ENCODE measurements around the gene JMJD7. TPM values are rescaled to one million over a fixed set of nuclear protein-coding genes. Genes with fewer than 3 reads are reported as not detected.
A peak's percentile ranks its signal among the peaks of the same experiment; 100 is the strongest.

The JMJD7 gene
- total and polyA plus RNA-seq, 8 donors = 6.5 to 16.8 (median 10.5) TPM

DNA sequence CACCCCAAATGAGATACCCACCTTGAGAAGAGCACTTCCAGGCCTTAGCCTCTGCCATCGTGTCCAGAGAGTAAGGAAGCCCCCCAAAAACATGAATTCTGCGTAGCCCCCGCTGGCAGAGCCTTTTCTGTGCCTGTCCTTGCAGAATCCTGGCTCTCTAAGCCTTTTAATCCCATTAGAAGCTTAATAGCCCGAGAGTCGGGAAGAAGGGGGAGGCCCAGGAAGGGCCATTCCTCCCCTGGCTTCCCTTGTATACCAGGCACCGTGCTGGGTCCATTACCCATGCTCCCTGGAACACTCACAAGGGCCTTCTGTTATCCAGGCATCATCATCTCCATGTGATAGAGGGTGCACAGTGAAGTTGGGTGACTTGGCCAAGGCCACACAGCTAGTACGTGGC is 58.8 kb downstream of the JMJD7 start:
- FAIRE-seq = no peak
- Histone ChIP-seq H3K36me3 (no peaks in the 10 kb centered on the region), H3K9me3 (no peaks in the 10 kb centered on the region), H3K4me1 (peaks cover 0 to 9% (median 7%) of the 10 kb centered on the region in 3 donors), H3K27me3 (no peaks in the 10 kb centered on the region), H3K4me3 (no peak overlapping the region), H3K27ac (no peak overlapping the region)
- TF ChIP-seq, protein P1, sequence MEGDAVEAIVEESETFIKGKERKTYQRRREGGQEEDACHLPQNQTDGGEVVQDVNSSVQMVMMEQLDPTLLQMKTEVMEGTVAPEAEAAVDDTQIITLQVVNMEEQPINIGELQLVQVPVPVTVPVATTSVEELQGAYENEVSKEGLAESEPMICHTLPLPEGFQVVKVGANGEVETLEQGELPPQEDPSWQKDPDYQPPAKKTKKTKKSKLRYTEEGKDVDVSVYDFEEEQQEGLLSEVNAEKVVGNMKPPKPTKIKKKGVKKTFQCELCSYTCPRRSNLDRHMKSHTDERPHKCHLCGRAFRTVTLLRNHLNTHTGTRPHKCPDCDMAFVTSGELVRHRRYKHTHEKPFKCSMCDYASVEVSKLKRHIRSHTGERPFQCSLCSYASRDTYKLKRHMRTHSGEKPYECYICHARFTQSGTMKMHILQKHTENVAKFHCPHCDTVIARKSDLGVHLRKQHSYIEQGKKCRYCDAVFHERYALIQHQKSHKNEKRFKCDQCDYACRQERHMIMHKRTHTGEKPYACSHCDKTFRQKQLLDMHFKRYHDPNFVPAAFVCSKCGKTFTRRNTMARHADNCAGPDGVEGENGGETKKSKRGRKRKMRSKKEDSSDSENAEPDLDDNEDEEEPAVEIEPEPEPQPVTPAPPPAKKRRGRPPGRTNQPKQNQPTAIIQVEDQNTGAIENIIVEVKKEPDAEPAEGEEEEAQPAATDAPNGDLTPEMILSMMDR (IDR thresholded peaks at IDR 0.05) = no peak
- 89 to 91% methylated on average over 7 of the region's 7 CpGs for WGBS, 2 donors
- DNase-seq = no peak
- intact Hi-C loops (cut with DNase I) = no loop called here
- ATAC-seq = no peak

DNA sequence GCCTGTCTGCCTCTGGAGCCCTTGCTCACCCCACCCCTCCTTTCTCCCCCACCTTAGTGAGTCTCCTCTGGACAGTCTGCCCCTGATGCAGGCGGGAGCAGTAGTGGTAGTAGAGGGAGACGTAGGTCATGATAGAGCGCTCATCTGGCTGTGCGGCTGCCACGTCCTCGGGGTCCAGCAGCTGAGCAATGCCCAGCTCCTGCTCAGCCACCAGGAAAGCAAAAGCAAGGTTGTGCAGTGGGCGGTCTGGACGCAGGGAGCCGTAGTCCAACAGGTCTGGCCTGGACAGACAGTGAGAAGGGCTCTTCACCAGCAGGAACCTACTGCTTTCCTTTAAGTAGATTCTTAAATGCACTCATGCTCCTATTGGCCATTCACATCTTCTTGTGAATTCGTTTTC is 59.3 kb downstream of the JMJD7 start:
- no peaks in the 10 kb centered on the region for H3K36me3 ChIP-seq
- H3K4me3 ChIP-seq = no peak overlapping the region
- TF ChIP-seq, protein P1 (IDR thresholded peaks at IDR 0.05) = no peak
- no peaks in the 10 kb centered on the region for H3K27me3 ChIP-seq
- H3K4me1 ChIP-seq = peaks cover 0 to 9% (median 7%) of the 10 kb centered on the region in 3 donors
- ATAC-seq (no peak), FAIRE-seq (no peak), DNase-seq (peak in 1 of 6 donors; percentile 31)
- H3K27ac ChIP-seq = no peak overlapping the region
- intact Hi-C loops (cut with DNase I) = no loop called here
- no peaks in the 10 kb centered on the region for H3K9me3 ChIP-seq
- WGBS, 2 donors = 94 to 98% methylated on average over 10 of the region's 10 CpGs

Small RNA genes lying within 50 kb of the gene (microRNA-seq; reads per million reads assigned to microRNA genes)
- gene MIR4310 = 0 reads per million in 2 donors

Other genes starting within 250 kb of the JMJD7 start
- gene MGA, start 167.7 kb upstream of the JMJD7 start, total RNA-seq = 10 to 100 TPM; 14.3 to 31.3 (median 19.6) TPM
- 1 to 10 TPM; 2.7 to 3.1 TPM for gene MGA, start 167.7 kb upstream of the JMJD7 start, polyA plus RNA-seq
- 10 to 100 TPM in 1 of 6 donors, 1 to 10 TPM in 5; 5.3 to 12.0 (median 7.2) TPM for gene MAPKBP1, start 53.6 kb upstream of the JMJD7 start, total RNA-seq
- gene MAPKBP1, start 53.6 kb upstream of the JMJD7 start, polyA plus RNA-seq = 10 to 100 TPM in 1 of 2 donors, 1 to 10 TPM in 1; 9.3 to 19.2 TPM
- 1 to 10 TPM; 3.5 to 8.5 (median 5.3) TPM for gene PLA2G4B, start 10.8 kb downstream of the JMJD7 start, total RNA-seq
- gene PLA2G4B, start 10.8 kb downstream of the JMJD7 start, polyA plus RNA-seq = 10 to 100 TPM; 46.1 to 56.8 TPM
- 1 to 10 TPM in 2 of 6 donors, under 1 TPM in 4; 0.32 to 4.0 (median 0.60) TPM for gene SPTBN5, start 66.0 kb downstream of the JMJD7 start, total RNA-seq
- gene SPTBN5, start 66.0 kb downstream of the JMJD7 start, polyA plus RNA-seq = 10 to 100 TPM in 1 of 2 donors, 1 to 10 TPM in 1; 9.5 to 11.4 TPM
- 10 to 100 TPM in 2 of 6 donors, 1 to 10 TPM in 4; 8.3 to 22.8 (median 8.6) TPM for gene EHD4, start 144.5 kb downstream of the JMJD7 start, total RNA-seq
- 1 to 10 TPM; 8.1 to 8.5 TPM for gene EHD4, start 144.5 kb downstream of the JMJD7 start, polyA plus RNA-seq
- under 1 TPM in 1 of 6 donors, not detected in 5; 0.06 TPM for gene PLA2G4E, start 192.9 kb downstream of the JMJD7 start, total RNA-seq
- gene PLA2G4E, start 192.9 kb downstream of the JMJD7 start, polyA plus RNA-seq = under 1 TPM in 1 of 2 donors, not detected in 1; 0.05 TPM

Measured in pancreas (tissue), 10 donors.